GM10847 (cell line): ENCODE measurements around the gene POLR2L.

Source experiments
- POLR2A ChIP-seq: IDR thresholded peaks from 2 replicates; pipeline ENCODE4 v1.6.1; 2011; ENCODE audit not compliant: insufficient read length; ENCODE audit errors: extremely low read depth

The POLR2L gene

GRCh38 chr11:839280-839623 lies 3.1 kb downstream of the POLR2L start:
- TF ChIP-seq POLR2A = no peak

- no peak for TF ChIP-seq POLR2A
These were observed 3.7 kb downstream of the POLR2L start for GRCh38 chr11:838441-839279.

- no peak for TF ChIP-seq POLR2A
These were observed 4.4 kb downstream of the POLR2L start for GRCh38 chr11:837990-838307.

- TF ChIP-seq POLR2A = no peak
These were observed 4.9 kb downstream of the POLR2L start for GRCh38 chr11:837189-837989.

- no peak for TF ChIP-seq POLR2A
These were observed 5.6 kb downstream of the POLR2L start for GRCh38 chr11:836700-837099.

GRCh38 chr11:836274-836673 lies 6.1 kb downstream of the POLR2L start:
- TF ChIP-seq POLR2A = no peak

- no peak for TF ChIP-seq POLR2A
These were observed 7.7 kb downstream of the POLR2L start for GRCh38 chr11:834371-835316.

GRCh38 chr11:833849-834311 lies 8.4 kb downstream of the POLR2L start:
- no peak for TF ChIP-seq POLR2A

GRCh38 chr11:833114-833791 lies 9.1 kb downstream of the POLR2L start:
- TF ChIP-seq POLR2A = no peak

- TF ChIP-seq POLR2A = peak; percentile 25
These were observed 9.7 kb downstream of the POLR2L start, which contains the start of gene CD151 for GRCh38 chr11:832529-833113. TSS of gene CD151 (plus strand) at chr11:832952. CDS start at chr11:836070, 3,118 bp downstream.

- no peak for TF ChIP-seq POLR2A
These were observed 10.3 kb downstream of the POLR2L start for GRCh38 chr11:831961-832528.

GRCh38 chr11:831118-831864 lies 11.0 kb downstream of the POLR2L start:
- no peak for TF ChIP-seq POLR2A

- no peak for TF ChIP-seq POLR2A
These were observed 11.8 kb downstream of the POLR2L start for GRCh38 chr11:830295-831117.

GRCh38 chr11:829847-830294 lies 12.5 kb downstream of the POLR2L start:
- TF ChIP-seq POLR2A = no peak
